ENCODE results near the gene CBFA2T3.

DNA sequence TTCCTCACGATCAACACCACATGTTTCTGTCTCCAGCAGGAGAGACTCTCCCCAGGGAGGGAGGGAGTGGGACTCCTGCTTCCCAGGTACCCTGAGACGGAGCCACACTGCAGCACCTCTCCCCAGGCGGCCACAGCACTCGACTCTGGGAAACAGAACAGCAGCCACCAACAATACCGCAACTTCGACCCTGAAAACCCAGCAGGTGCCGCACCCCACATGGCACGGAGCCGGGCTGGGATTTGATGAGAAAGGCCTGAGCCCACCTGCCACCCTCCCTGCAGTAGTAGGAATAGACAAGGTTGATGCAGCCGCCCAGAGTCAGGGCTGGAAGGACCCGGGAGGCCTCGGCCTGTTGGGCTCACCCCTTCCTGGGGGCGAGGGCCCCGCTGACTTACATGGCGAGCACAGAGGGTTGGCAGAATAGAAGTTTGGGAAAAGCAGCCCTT, 134.7 kb downstream of the CBFA2T3 start:
- TF ChIP-seq, protein P1, sequence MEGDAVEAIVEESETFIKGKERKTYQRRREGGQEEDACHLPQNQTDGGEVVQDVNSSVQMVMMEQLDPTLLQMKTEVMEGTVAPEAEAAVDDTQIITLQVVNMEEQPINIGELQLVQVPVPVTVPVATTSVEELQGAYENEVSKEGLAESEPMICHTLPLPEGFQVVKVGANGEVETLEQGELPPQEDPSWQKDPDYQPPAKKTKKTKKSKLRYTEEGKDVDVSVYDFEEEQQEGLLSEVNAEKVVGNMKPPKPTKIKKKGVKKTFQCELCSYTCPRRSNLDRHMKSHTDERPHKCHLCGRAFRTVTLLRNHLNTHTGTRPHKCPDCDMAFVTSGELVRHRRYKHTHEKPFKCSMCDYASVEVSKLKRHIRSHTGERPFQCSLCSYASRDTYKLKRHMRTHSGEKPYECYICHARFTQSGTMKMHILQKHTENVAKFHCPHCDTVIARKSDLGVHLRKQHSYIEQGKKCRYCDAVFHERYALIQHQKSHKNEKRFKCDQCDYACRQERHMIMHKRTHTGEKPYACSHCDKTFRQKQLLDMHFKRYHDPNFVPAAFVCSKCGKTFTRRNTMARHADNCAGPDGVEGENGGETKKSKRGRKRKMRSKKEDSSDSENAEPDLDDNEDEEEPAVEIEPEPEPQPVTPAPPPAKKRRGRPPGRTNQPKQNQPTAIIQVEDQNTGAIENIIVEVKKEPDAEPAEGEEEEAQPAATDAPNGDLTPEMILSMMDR (conservative IDR thresholded peaks at IDR 0.05): no peak
- no peak for TF ChIP-seq ZFX (IDR thresholded peaks at IDR 0.05)
